Thyroid gland (tissue), 4 donors: ENCODE measurements around the gene RPL18A.

ENCODE experiments used
- POLR2A ChIP-seq, 2 donors: fragments of 450-650 bp; IDR thresholded peaks; one replicate each; pipeline ENCODE4 v1.6.1; 2017; ENCODE audit warnings: antibody characterized with exemption in 2 of 2, mild to moderate bottlenecking in 2 of 2, moderate library complexity in 1 of 2
- TF ChIP-seq, protein P1 (sequence below), 6 experiments: fragments of 200-600 bp in 3 of 6; fragments of 450-650 bp in 3 of 6; sonication (generic) in 3 of 6; IDR thresholded peaks; one replicate each; pipeline ENCODE4 v1.5.1; 2016 to 2019; ENCODE audit warnings: antibody characterized with exemption in 6 of 6, mild to moderate bottlenecking in 2 of 6, inconsistent platforms in 1 of 6, moderate library complexity in 1 of 6

DNA sequence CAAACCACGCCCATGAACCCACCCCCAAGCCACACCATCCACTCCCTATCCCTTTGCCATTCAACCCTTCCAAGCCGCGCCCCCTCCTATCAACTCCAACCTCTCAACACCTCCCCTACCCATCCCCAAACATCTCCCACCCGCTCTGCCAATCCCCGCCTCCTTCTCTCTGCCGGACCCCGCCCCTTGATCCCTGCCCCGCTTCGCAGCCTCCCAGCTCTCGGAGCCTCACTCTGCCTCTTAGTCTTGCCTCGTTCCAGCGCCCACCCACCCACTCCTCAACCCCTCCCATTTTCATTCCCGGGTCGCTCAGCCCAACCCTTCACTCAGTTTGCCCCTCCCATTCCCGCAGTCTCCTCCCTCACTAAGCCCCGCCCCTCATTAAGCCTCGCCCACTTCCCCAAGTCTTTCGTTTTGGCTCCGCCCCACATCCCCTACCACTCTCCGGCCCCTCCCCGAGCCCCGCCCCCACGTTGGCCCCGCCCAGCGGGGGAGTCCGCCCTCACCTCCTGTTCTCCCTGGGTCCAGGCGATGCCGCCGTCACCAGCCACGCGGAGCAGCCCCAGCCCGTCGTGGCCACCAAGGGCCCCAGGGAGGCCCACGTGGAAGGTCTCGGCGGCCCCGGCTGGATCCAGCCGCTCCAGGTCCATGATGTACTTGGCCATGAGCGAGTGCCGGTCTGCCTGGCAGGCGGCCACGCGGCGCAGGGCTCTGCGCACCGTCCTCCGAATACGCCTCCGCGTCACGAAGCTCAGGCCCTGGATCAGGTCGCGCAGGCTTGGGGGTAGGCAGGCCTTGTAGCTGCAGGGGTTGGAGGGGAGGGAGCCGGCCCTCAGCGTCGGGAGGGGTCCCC, 17.7 kb upstream of the RPL18A start:
- TF ChIP-seq, protein P1, sequence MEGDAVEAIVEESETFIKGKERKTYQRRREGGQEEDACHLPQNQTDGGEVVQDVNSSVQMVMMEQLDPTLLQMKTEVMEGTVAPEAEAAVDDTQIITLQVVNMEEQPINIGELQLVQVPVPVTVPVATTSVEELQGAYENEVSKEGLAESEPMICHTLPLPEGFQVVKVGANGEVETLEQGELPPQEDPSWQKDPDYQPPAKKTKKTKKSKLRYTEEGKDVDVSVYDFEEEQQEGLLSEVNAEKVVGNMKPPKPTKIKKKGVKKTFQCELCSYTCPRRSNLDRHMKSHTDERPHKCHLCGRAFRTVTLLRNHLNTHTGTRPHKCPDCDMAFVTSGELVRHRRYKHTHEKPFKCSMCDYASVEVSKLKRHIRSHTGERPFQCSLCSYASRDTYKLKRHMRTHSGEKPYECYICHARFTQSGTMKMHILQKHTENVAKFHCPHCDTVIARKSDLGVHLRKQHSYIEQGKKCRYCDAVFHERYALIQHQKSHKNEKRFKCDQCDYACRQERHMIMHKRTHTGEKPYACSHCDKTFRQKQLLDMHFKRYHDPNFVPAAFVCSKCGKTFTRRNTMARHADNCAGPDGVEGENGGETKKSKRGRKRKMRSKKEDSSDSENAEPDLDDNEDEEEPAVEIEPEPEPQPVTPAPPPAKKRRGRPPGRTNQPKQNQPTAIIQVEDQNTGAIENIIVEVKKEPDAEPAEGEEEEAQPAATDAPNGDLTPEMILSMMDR (IDR thresholded peaks at IDR 0.05): no peak
- TF ChIP-seq POLR2A (IDR thresholded peaks at IDR 0.05): no peak
